HG03565 (cell line): Measurements from ENCODE around the gene LARP4B.

Experiments used
- ATAC-seq: cut with Tn5 transposase; IDR thresholded peaks from one replicate; pipeline ENCODE4 v1.9.1; 2021; ENCODE audit warnings: mild to moderate bottlenecking, moderate library complexity; ENCODE audit not compliant: unreplicated experiment

Gene LARP4B

GRCh38 chr10:870564-871166 is 60.8 kb downstream of the LARP4B start:
- no peak for ATAC-seq

- no peak for ATAC-seq
Observed at GRCh38 chr10:869171-869570, 62.3 kb downstream of the LARP4B start.

- no peak for ATAC-seq
Observed at GRCh38 chr10:867807-868206, 63.7 kb downstream of the LARP4B start.

GRCh38 chr10:866577-866941 is 64.9 kb downstream of the LARP4B start:
- ATAC-seq: no peak

- ATAC-seq: no peak
Observed at GRCh38 chr10:865924-866576, 65.5 kb downstream of the LARP4B start.

- ATAC-seq: no peak
Observed at GRCh38 chr10:865257-865656, 66.2 kb downstream of the LARP4B start.

- no peak for ATAC-seq
Observed at GRCh38 chr10:860519-860918, 71.0 kb downstream of the LARP4B start.

GRCh38 chr10:856416-857157 is 74.9 kb downstream of the LARP4B start:
- ATAC-seq: no peak

GRCh38 chr10:855671-856070 is 75.8 kb downstream of the LARP4B start:
- ATAC-seq: no peak

- ATAC-seq: no peak
Observed at GRCh38 chr10:855079-855478, 76.4 kb downstream of the LARP4B start.

- ATAC-seq: no peak
Observed at GRCh38 chr10:853017-853416, 78.5 kb downstream of the LARP4B start.

- ATAC-seq: no peak
Observed at GRCh38 chr10:852386-852785, 79.1 kb downstream of the LARP4B start.

GRCh38 chr10:851901-852300 is 79.6 kb downstream of the LARP4B start:
- ATAC-seq: peak; percentile 88

- no peak for ATAC-seq
Observed at GRCh38 chr10:850093-850492, 81.4 kb downstream of the LARP4B start.

GRCh38 chr10:847868-848267 is 83.6 kb downstream of the LARP4B start:
- ATAC-seq: no peak

- no peak for ATAC-seq
Observed at GRCh38 chr10:846126-846685, 85.3 kb downstream of the LARP4B start.

- no peak for ATAC-seq
Observed at GRCh38 chr10:845526-845925, 86.0 kb downstream of the LARP4B start.

- no peak for ATAC-seq
Observed at GRCh38 chr10:844552-844951, 87.0 kb downstream of the LARP4B start.

- ATAC-seq: no peak
Observed at GRCh38 chr10:843703-844102, 87.8 kb downstream of the LARP4B start.

GRCh38 chr10:842795-843194 is 88.7 kb downstream of the LARP4B start:
- no peak for ATAC-seq

- ATAC-seq: no peak
Observed at GRCh38 chr10:841535-841934, 90.0 kb downstream of the LARP4B start.
